BJ (cell line): ENCODE data around the gene ZNF697. TPM values are rescaled to one million over a fixed set of nuclear protein-coding genes. Genes with fewer than 3 reads are reported as not detected.

Experiments
- CTCF ChIA-PET: fragments of 350-600 bp; formaldehyde crosslinking; extraction: SDS; loops from one replicate; lab custom pipeline; 2021; ENCODE audit warnings: antibody characterized with exemption, inconsistent platforms; lab: Yijun Ruan, JAX
- POLR2A ChIA-PET: fragments of 300-600 bp; sonication (Branson Sonifier 250); formaldehyde crosslinking; extraction: SDS; loops from one replicate; lab custom pipeline; 2021; ENCODE audit warnings: antibody characterized with exemption; lab: Charles Lee
- DNase-seq: peaks from one replicate; pipeline ENCODE4 v3.0.0-alpha.2; 2011; ENCODE audit warnings: low read depth
- H3K27me3 ChIP-seq: 2 replicates; pipeline ENCODE4 v1.6.0; 2011; ENCODE audit warnings: low read length; ENCODE audit not compliant: control insufficient read depth, insufficient read depth
- H3K36me3 ChIP-seq: 2 replicates; pipeline ENCODE4 v1.5.1; 2011; ENCODE audit warnings: low read length; ENCODE audit not compliant: control insufficient read depth, insufficient read depth
- H3K4me3 ChIP-seq: 2 replicates; pipeline ENCODE4 v1.5.1; 2011; ENCODE audit warnings: low read depth, mild to moderate bottlenecking, control low read depth, low read length
- polyA plus RNA-seq: library from polyadenylated mRNA; depleted of rRNA; stranded (reverse); fragments of >200 nt; gene quantifications from 2 replicates; pipeline ENCODE4 v1.2.3, GENCODE V29; 2011
- TF ChIP-seq, protein P1 (sequence below): IDR thresholded peaks from 2 replicates; pipeline ENCODE4 v1.5.1; 2011; ENCODE audit warnings: low read depth, mild to moderate bottlenecking, control low read depth, inconsistent platforms, low read length, moderate library complexity; ENCODE audit not compliant: insufficient read depth

The ZNF697 gene
- polyA plus RNA-seq, 1 experiment: 3.2 TPM

DNA sequence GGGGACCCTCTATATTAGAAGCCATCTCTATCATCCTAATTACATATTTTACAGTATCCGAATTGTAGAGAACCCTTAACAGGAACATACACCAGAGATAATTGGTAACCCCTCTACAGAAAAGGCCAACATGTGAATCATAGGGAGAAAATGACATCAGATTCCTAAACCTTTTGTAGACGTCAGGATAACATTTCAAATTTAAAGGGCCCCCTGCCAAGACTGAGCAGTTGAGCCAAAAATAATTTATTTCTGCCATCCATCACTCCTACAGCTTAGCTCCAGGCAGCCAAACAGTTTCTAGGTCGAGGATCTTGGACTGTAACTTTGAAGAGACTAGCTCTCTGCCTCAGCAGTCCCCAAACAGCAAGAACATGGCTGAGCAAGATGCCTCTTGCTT lies 21.2 kb downstream of the ZNF697 start:
- ChIA-PET CTCF (interaction anchor here (0.7 to 1.6 kb wide), 4 partner anchors 11 to 81 kb away, joined by 3 to 4 read pairs (median 3); no protein-coding TSS in a partner anchor), POLR2A (interaction anchor here (1.3 kb wide), 1 partner anchor 85 kb away, joined by 4 read pairs; the partner anchor contains the start of gene PHGDH)
- TF ChIP-seq, protein P1, sequence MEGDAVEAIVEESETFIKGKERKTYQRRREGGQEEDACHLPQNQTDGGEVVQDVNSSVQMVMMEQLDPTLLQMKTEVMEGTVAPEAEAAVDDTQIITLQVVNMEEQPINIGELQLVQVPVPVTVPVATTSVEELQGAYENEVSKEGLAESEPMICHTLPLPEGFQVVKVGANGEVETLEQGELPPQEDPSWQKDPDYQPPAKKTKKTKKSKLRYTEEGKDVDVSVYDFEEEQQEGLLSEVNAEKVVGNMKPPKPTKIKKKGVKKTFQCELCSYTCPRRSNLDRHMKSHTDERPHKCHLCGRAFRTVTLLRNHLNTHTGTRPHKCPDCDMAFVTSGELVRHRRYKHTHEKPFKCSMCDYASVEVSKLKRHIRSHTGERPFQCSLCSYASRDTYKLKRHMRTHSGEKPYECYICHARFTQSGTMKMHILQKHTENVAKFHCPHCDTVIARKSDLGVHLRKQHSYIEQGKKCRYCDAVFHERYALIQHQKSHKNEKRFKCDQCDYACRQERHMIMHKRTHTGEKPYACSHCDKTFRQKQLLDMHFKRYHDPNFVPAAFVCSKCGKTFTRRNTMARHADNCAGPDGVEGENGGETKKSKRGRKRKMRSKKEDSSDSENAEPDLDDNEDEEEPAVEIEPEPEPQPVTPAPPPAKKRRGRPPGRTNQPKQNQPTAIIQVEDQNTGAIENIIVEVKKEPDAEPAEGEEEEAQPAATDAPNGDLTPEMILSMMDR: no peak
- H3K27me3 ChIP-seq: no peaks in the 10 kb centered on the region
- no peak overlapping the region for H3K4me3 ChIP-seq
- no peak for DNase-seq
- peaks cover 16% of the 10 kb centered on the region for H3K36me3 ChIP-seq

DNA sequence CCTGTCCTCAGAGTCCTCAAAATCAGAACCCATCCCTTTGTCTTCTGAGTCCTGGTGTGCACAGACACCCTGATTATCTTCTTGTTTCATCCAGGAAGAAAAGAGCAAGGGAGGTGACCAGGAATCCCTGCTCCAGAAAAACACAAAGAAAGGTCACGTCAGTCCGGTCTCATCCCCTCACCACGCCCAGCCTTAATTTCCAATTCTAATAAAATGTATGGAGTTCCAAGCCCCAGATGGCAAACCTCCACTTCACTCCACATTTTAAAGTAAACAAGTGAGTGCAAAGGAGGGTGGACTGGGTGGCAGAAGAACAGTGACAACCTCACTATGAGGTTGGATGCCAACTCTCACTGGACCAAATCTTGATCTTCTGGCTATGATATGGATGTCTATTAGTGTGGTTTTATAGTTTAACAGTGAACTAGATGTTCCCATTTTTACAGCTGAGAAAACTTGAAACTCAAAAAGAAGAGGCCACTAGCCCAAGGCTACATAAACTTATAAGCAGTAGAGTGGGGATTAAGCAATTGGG lies 22.0 kb downstream of the ZNF697 start:
- POLR2A ChIA-PET: interaction anchor here (1.3 kb wide), 1 partner anchor 86 kb away, joined by 4 read pairs; the partner anchor contains the start of gene PHGDH

GRCh38 chr1:119623678-119624077 lies 24.4 kb downstream of the ZNF697 start:
- POLR2A ChIA-PET: no interaction called here
- peaks cover 16% of the 10 kb centered on the region for H3K36me3 ChIP-seq
- TF ChIP-seq, protein P1: no peak
- CTCF ChIA-PET: interaction anchor here (1.3 to 3.0 kb wide), 3 partner anchors 9 to 52 kb away, joined by 3 to 16 read pairs (median 5); no protein-coding TSS in a partner anchor
- no peak for DNase-seq
- H3K27me3 ChIP-seq: no peaks in the 10 kb centered on the region
- no peak overlapping the region for H3K4me3 ChIP-seq

More for the DNA sequence above, 22.0 kb downstream of the ZNF697 start:
- CTCF ChIA-PET: interaction anchor here (0.5 to 0.9 kb wide), 2 partner anchors 14 to 400 kb away, joined by 3 read pairs; no protein-coding TSS in a partner anchor
- DNase-seq: no peak
- no peaks in the 10 kb centered on the region for H3K27me3 ChIP-seq
- H3K4me3 ChIP-seq: no peak overlapping the region
- peaks cover 16% of the 10 kb centered on the region for H3K36me3 ChIP-seq
- TF ChIP-seq, protein P1: no peak

GRCh38 chr1:119623193-119623515 lies 24.9 kb downstream of the ZNF697 start:
- ChIA-PET POLR2A (no interaction called here), CTCF (interaction anchor here (1.3 to 3.0 kb wide), 3 partner anchors 9 to 52 kb away, joined by 3 to 16 read pairs (median 5); no protein-coding TSS in a partner anchor)
- TF ChIP-seq, protein P1: no peak

DNA sequence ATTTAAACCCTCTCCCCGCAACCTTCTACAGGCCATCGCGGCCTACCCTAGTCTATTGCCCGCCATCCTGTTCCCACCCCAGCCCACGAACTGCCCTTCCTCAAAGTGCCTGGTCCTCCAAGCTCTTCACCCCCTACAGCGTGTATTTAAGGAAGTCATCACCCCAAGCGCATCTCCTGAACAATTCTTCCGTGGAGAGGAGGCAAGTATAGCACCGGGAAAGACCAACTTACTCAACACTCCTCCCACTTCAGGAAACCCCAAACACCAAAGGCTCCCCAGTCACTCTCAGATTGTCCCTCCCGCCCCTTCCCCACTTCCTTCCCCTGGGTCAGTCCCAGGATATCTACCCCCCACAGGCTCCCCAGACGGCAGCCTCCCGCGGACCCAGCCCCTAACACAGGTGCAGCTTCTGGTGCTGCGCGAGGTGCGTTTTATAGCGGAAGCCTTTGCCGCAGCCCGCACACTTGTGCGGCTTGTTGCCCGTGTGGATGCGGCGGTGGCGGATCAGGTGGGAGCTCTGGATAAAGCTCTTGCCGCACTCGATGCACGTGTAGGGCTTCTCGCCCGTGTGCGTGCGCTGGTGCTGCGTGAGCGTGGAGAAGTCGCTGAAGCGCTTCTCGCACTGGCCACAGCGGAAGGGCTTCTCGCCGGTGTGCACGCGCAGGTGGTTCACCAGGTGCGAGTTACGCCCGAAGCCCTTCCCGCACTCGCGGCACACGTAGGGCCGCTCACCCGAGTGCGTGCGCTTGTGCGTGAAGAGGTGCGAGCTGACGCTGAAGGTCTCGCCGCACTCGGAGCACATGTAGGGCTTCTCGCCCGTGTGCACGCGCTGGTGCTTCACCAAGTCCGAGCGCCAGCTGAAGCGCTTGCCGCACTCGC lies 25.5 kb downstream of the ZNF697 start:
- Histone ChIP-seq H3K36me3 (peaks cover 16% of the 10 kb centered on the region), H3K4me3 (no peak overlapping the region), H3K27me3 (no peaks in the 10 kb centered on the region)
- ChIA-PET CTCF (interaction anchor here (1.0 to 3.0 kb wide), 4 partner anchors 8 to 53 kb away, joined by 3 to 16 read pairs (median 4); no protein-coding TSS in a partner anchor), POLR2A (no interaction called here)
- TF ChIP-seq, protein P1: no peak
- DNase-seq: no peak

More at GRCh38 chr1:119623193-119623515, 24.9 kb downstream of the ZNF697 start:
- peaks cover 16% of the 10 kb centered on the region for H3K36me3 ChIP-seq
- H3K4me3 ChIP-seq: no peak overlapping the region
- DNase-seq: no peak
- H3K27me3 ChIP-seq: no peaks in the 10 kb centered on the region
